Peyer's patch (tissue), 4 donors: ENCODE measurements around the gene ZNF618. TPM values are rescaled to one million over a fixed set of nuclear protein-coding genes. Genes with fewer than 3 reads are reported as not detected.

Experiments
- DNase-seq, 3 donors: peaks; one replicate each; pipeline ENCODE4 v3.0.0-alpha.2; 2017 to 2019
- H3K27ac ChIP-seq, 4 donors: fragments of 200-600 bp; sonication (generic); one replicate each; pipeline ENCODE4 v1.5.1; 2016 to 2019
- H3K27me3 ChIP-seq, 2 donors: fragments of 200-600 bp; sonication (generic); one replicate each; pipeline ENCODE4 v1.5.1; 2019
- H3K36me3 ChIP-seq, 3 donors: fragments of 200-600 bp; sonication (generic); one replicate each; pipeline ENCODE4 v1.5.1; 2016 to 2019
- H3K4me1 ChIP-seq, 4 donors: fragments of 200-600 bp; sonication (generic); one replicate each; pipeline ENCODE4 v1.5.1; 2016 to 2019
- H3K4me3 ChIP-seq, 4 donors: fragments of 200-600 bp; sonication (generic); 1 replicate in 3 of 4; 2 replicates in 1 of 4; pipeline ENCODE4 v1.5.1; 2016 to 2019; ENCODE audit warnings: mild to moderate bottlenecking in 1 of 4
- H3K9me3 ChIP-seq, 4 donors: fragments of 200-600 bp; sonication (generic); one replicate each; pipeline ENCODE4 v1.5.1; 2016 to 2019; ENCODE audit warnings: mild to moderate bottlenecking in 1 of 4
- CTCF ChIP-seq, 6 experiments: fragments of 450-650 bp in 4 of 6; fragments of 200-600 bp in 2 of 6; sonication (generic) in 1 of 6; IDR thresholded peaks; one replicate each; pipeline ENCODE4 v1.5.1; 2017 to 2019; ENCODE audit warnings: antibody characterized with exemption in 6 of 6, mild to moderate bottlenecking in 3 of 6, moderate library complexity in 1 of 6
- POLR2A ChIP-seq, 2 donors: fragments of 450-650 bp; IDR thresholded peaks; one replicate each; pipeline ENCODE4 v1.5.1; 2017; ENCODE audit warnings: antibody characterized with exemption in 2 of 2, mild to moderate bottlenecking in 2 of 2, moderate library complexity in 2 of 2
- total RNA-seq, 4 donors: library from RNA; depleted of rRNA; stranded (reverse); fragments of >200 nt; gene quantifications; one replicate each; pipeline ENCODE4 v1.1.0, GENCODE V29; 2016

Gene ZNF618
- total RNA-seq, 4 donors from 2014 or later = 2.8 to 26.4 (median 4.1) TPM

- no peak for DNase-seq
- H3K36me3 ChIP-seq = no peaks in the 10 kb centered on the region
- TF ChIP-seq CTCF (IDR thresholded peaks at IDR 0.05) (no peak), POLR2A (IDR thresholded peaks at IDR 0.05) (no peak)
- no peaks in the 10 kb centered on the region for H3K27me3 ChIP-seq
- H3K9me3 ChIP-seq = peaks cover 0 to 3% (median 0%) of the 10 kb centered on the region in 4 donors
- H3K27ac ChIP-seq = no peak overlapping the region
- no peaks in the 10 kb centered on the region for H3K4me1 ChIP-seq
- no peak overlapping the region for H3K4me3 ChIP-seq
These were observed 193.5 kb downstream of the ZNF618 start for GRCh38 chr9:114069476-114070187.

GRCh38 chr9:114070188-114071103, 194.3 kb downstream of the ZNF618 start:
- Histone ChIP-seq H3K36me3 (no peaks in the 10 kb centered on the region), H3K4me1 (no peaks in the 10 kb centered on the region), H3K4me3 (no peak overlapping the region), H3K27ac (no peak overlapping the region), H3K9me3 (peaks cover 0 to 3% (median 0%) of the 10 kb centered on the region in 4 donors), H3K27me3 (no peaks in the 10 kb centered on the region)
- peak in 1 of 3 donors; percentile 44 for DNase-seq
- TF ChIP-seq POLR2A (IDR thresholded peaks at IDR 0.05) (no peak), CTCF (IDR thresholded peaks at IDR 0.05) (no peak)

- Histone ChIP-seq H3K36me3 (no peaks in the 10 kb centered on the region), H3K9me3 (peaks cover 0 to 3% (median 0%) of the 10 kb centered on the region in 4 donors), H3K4me3 (no peak overlapping the region), H3K4me1 (no peaks in the 10 kb centered on the region), H3K27ac (no peak overlapping the region), H3K27me3 (no peaks in the 10 kb centered on the region)
- TF ChIP-seq POLR2A (IDR thresholded peaks at IDR 0.05) (no peak), CTCF (IDR thresholded peaks at IDR 0.05) (no peak)
- DNase-seq = no peak
These were observed 195.2 kb downstream of the ZNF618 start for GRCh38 chr9:114071197-114071795.

GRCh38 chr9:114072184-114073140, 196.4 kb downstream of the ZNF618 start:
- H3K4me3 ChIP-seq = no peak overlapping the region
- TF ChIP-seq POLR2A (IDR thresholded peaks at IDR 0.05) (no peak), CTCF (IDR thresholded peaks at IDR 0.05) (no peak)
- no peaks in the 10 kb centered on the region for H3K36me3 ChIP-seq
- H3K4me1 ChIP-seq = no peaks in the 10 kb centered on the region
- H3K27me3 ChIP-seq = no peaks in the 10 kb centered on the region
- no peak overlapping the region for H3K27ac ChIP-seq
- peaks cover 0 to 3% (median 0%) of the 10 kb centered on the region in 4 donors for H3K9me3 ChIP-seq
- peak in 1 of 3 donors; percentile 50 for DNase-seq

GRCh38 chr9:114075602-114076001, 199.5 kb downstream of the ZNF618 start:
- Histone ChIP-seq H3K36me3 (no peaks in the 10 kb centered on the region), H3K27ac (no peak overlapping the region), H3K27me3 (no peaks in the 10 kb centered on the region), H3K4me1 (peaks cover 0 to 6% (median 1%) of the 10 kb centered on the region in 4 donors), H3K4me3 (no peak overlapping the region), H3K9me3 (peaks cover 0 to 3% (median 0%) of the 10 kb centered on the region in 4 donors)
- DNase-seq = no peak
- TF ChIP-seq CTCF (IDR thresholded peaks at IDR 0.05) (no peak), POLR2A (IDR thresholded peaks at IDR 0.05) (no peak)
